ENCODE data around the gene OR4D9.
"Not testable (repeated sequence)": the region's sequence is repeated elsewhere in the genome, so short reads cannot be mapped to it uniquely, and the experiment has no call there.

The OR4D9 gene

DNA sequence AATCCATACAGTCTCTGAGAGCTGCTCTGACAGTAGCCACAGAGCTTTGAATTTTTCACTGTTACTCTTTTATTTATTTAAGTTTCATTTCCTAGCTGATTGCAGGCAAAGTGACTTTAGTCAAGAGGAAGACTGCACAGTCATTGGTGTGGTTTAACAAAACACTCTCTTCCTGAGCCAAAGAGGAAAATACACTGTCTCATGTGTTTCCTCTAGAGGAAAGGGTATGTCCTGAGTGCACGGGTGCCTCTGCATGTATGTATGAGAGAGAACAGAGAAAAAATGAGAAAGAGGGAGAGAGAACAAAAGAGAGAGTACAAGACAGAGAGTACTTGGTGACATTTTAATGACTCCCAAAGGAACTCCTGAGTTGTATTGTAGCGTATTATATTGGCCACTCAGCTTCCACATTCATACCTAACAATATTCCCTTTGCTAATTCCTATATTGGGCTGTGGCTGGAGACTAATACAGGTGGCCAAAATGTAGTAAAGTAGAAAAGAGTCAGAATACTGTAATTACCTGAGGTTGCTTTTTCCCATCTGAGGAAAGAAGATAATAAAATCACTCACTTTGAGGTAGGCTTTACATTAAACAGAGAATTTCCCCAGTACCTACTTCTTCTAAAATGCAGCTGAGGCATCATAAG lies at the start of gene OR4D9:
OR4D9 (plus strand) TSS at position 599 of the 649 bp plus-strand sequence. CDS start 3,374 bp downstream, outside the sequence.
- intact Hi-C loops (cut with DNase I), result no loop called here
- DNase-seq, result no peak

DNA sequence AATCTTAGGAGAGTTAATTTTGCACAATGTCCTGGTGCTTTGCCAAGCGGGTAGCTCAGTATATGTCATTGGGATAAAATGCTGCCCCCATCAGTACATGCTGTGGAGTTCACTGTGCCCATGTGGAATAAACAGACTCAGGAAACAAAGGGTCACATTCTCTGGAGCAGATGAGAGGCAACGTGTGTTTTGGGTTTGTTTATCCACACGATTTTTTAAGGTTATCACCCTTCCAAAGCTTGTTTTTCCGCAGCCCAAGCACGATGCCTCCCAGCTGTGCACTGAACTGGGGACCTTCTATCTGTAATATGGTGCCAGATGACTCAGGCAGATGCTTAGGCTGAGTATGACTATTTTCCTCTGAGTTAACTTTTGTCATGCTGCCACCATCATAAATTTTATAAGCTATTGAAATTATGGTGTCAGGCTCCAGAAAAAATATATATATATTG lies 48.1 kb upstream of the OR4D9 start:
- DNase-seq, result no peak
- intact Hi-C loops (cut with DNase I), result no loop called here

DNA sequence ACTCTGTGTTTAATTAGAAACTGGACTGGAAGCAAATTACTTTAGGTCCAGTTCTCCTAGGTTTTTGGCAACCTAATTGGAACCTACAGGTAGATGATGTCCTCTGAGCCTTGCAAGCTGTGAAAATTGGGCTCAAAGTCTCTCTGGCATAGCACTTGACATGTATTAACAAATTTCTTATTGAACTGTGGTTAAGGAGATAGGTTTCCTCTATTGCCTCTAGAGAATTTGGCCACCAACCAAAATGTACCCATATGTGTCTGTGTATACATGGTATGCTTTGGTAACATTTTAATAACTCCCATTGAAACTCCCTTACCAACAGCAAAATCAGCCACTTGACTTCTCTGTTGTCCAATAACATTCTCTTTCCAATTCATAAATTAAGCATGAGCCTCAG lies 38.3 kb upstream of the OR4D9 start, which contains the start of gene OR4D10:
OR4D10 (plus strand) TSS at position 301 of the 400 bp plus-strand sequence. CDS start 4,115 bp downstream, outside the sequence.
- intact Hi-C loops (cut with DNase I), result no loop called here
- DNase-seq, result no peak

DNA sequence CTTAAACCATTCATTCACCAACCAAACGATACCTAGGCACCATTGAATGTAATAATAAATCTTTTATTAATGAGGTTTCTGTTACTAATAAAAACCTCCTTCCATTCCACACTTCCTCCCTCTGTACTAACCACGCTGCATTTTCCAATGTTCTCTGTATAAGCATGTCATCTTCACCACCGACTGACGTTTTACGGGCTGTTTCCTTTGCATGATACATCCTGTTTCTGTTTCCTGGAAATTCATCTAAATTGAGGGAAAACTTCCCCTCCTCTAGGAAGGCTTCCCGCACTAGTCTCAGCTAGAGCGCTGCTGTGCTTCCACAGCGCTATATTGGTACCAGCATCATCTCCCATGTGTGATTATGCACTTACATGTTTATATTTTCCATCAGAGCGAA lies 36.2 kb upstream of the OR4D9 start:
- no peak for DNase-seq
- intact Hi-C loops (cut with DNase I), result no loop called here

DNA sequence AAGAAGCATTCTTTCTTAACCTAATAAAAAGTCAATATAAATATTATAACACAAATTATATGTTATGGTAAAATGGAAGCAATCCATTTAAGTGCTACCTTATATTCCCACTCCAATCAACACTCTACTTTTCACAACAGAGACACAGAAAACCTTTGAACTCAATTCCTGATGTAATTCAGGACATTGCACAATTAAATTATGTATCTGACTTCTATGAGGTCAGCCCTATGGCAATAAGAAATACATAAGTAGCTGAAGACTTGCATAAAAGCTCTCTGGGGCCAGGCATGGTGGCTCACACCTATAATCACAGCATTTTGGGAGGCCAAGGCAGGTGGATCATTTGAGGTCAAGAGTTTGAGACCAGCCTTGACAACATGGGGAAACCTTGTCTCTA lies 31.4 kb upstream of the OR4D9 start:
- intact Hi-C loops (cut with DNase I), result no loop called here
- no peak for DNase-seq

DNA sequence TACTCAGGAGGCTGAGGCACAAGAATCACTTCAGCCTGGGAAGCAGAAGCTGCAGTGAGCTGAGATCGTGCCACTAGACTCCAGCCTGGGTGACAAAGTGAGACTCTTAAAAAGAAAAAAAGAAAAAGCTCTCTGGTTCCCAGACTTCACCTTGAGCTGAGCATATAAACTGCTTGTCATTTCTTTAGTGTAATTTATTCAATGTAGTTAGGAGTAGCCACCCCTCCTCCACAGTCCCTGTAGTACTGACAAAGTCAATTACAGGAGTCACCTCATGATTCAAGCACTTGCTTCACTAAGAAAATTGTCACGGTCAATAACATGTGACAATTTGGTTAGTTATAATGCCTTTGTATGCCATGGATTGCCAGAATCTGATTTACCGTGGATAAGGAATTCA lies 31.0 kb upstream of the OR4D9 start:
- intact Hi-C loops (cut with DNase I), result no loop called here
- no peak for DNase-seq

DNA sequence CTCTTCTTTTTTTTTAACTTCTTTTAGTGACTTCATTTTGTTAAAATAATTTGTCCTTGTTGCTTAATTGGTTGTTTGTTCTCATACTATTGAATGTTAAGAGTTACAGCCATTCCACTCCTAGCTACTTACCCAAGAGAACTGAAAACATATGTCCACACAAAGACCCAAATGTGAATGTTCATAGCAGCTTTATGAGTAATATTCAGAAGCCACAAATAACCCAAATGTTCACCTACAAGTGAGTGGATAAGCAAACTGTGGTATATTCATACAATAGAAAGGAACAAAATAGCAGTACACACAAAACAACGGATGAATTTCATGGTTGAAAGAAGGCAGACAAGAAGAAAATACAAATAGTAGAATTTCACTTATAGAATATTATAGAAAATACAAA lies 9.4 kb upstream of the OR4D9 start:
- intact Hi-C loops (cut with DNase I), result no loop called here
- no peak for DNase-seq

DNA sequence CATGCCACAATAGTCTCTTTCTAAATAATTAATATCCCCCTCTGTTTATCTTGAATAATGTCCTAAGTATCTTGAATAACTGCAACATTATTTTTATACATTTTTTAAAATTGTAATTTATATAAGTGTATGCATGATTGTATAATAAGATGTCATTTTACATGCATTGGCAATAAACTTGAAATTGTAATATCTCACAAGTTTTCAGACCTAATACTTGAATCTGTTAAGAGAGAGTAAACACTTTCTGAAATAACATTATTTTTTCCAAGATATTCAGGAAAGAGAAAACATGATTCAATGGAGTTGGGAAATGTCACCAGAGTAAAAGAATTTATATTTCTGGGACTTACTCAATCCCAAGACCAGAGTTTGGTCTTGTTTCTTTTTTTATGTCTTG lies 8.1 kb upstream of the OR4D9 start, which contains the start of gene OR4D11:
OR4D11 (plus strand) TSS at position 301 of the 400 bp plus-strand sequence; CDS start at position 301, 0 bp downstream.
- intact Hi-C loops (cut with DNase I), result no loop called here
- DNase-seq, result no peak

DNA sequence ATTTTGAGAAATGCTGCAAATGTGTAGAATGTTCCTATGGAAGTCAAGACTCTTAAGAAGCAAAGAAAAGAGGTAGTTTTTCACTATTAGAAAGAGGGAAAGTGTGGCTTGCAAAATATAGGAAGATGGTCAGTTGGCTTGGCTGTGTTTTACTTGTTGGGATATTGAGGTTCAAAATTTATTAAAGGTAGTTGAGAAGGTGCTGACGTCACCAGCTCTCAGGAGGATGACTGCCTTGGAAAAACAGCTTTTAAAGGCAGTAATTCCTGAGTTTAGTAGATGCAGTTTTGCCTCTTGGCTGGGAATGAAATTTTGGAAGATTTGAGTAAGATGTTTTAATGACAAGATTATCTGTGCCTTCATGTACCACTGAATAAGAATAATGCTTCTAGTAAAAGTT lies 336 bp downstream of the OR4D9 start:
- no peak for DNase-seq
- intact Hi-C loops (cut with DNase I), result no loop called here

DNA sequence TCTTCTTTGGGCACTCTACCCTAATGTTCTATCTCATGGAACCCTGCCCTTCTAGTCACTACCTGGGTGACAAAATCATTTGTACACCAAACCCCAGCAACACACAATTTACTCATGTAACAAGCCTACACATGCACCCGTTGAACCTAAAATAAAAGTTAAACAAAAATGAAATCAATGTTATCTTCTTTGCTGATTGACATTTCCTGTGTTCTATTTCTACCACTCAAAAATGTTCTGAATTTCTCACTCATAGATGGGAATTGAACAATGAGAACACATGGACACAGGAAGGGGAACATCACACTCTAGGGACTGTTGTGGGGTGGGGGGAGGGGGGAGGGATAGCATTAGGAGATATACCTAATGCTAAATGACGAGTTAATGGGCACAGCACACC lies 8.8 kb downstream of the OR4D9 start:
- intact Hi-C loops (cut with DNase I); DNase-seq: not testable (repeated sequence)

DNA sequence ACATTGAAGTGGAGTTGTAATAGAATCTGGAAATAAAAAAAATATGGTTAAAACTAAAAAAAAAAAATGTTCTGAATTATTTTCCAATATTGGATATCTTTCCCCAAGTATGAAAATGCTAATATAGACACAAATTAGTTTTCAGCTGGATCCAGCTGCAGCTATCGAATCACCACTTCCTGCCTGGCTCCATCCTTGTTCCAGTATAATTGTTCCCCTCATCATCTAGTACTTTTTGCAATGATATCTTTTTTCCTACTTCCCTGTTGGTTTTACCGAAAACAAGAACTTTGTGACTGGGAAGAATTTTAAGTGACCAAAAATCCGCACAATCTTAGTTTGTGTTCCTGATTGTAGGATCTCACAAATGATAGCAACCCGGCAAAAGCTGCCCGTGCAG lies 9.4 kb downstream of the OR4D9 start:
- intact Hi-C loops (cut with DNase I), result no loop called here

DNA sequence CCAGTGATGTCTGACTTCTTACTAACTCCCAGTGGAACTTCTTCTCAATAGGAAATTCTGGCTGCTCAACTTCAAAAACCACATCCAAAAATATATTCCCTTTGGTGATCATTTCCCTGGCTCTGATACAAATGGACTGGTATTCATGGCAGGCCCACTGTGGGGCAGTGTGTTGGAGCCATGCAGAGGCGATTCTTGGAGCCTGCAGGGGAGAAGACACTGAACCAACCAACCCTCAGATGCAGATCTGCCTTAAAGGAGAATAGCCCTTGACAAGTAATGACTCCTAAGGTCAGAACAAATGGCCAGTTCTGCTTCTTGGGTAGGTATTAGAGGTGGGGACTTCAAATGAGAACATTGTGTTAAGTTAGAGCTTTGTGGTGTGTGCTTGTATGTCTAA lies 12.2 kb downstream of the OR4D9 start:
- DNase-seq, result no peak
- intact Hi-C loops (cut with DNase I), result no loop called here

More for the DNA sequence above, 9.4 kb downstream of the OR4D9 start:
- DNase-seq, result no peak

DNA sequence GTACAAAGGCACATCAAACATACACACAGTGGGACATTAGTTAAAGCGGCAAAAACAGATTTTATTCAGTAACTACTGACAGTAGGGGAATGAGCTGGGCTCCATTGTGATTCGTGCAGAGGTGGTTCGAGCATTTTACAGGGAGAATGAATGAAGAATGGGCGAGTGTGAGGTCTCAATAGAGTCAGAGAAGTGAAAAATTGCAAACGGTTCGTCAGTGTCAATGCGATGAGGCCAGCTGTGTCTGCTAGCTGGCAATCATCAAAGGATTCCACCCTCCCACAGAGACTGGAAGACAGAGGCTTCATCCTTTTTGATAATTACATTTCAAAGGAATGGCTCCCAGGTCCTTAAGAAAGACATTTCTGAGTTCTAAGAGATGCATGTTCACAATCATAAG lies 17.4 kb downstream of the OR4D9 start:
- intact Hi-C loops (cut with DNase I), result no loop called here
- DNase-seq, result no peak

DNA sequence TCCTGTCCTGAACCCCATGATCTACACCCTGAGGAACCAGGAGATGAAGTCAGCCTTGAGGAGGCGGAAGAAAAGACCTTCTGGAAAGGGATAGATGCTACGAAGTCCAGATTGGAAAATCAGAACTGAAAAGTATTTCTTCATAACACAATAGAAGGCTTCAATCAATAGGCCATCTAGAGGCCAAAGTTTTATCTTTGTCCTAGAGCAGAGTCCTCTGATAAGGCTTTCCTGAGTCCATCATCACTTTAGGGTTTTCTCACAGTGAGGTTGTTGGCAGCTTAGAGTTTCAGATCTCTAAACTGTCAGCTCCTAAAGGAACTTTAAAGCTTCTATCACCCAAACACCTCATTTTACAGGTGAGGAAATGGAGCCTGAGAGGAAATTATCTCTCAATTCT lies 21.3 kb downstream of the OR4D9 start:
- no peak for DNase-seq
- intact Hi-C loops (cut with DNase I), result no loop called here

DNA sequence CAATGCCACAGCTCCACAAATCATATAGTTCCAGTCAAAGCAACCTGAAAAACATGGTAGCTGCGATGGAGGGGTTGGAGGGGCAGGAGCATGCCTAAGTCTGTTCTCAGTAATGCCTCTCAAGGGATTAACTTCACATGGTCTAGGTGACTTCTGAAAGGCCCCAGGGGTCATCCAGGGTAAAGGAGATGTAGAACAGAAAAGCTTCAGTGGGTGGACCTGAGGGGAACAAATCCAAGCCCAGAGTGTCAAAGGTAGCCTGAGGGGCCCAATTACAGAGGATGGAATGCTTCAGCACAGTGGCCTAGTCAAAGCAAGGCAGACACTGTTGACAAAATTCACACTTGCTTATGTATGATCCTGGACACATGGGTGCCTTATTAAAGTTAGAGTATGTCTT lies 23.3 kb downstream of the OR4D9 start:
- intact Hi-C loops (cut with DNase I), result no loop called here

DNA sequence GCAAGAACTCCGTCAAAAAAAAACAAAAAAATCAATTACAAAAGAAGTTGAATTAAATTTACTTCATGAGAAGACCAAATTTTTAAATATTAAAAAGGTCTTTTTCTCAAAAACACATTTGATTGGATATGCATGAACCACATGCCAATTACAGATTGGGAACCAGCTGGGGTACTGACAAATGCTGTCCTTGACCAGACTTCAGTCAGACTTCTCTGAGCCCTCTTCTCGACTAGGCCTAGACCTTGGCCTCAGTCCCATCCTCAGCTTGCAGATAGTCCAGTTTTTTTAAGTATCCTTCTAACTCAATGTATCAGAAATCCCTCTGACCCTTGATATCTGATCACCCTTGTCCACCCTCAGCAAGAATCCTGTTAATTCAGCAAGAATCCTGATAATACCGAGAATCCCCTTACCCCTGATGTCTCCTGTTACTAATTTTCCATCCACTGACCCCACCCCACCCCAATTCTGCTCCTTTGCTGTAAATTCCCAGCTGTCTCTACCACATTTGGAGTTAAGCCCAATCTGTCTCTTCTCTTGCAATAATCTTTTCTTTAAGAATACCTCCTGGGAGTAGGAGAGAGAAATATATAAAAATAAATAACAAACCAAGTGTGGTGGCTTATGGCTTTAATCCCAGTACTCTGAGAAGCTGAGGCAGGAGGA lies 30.9 kb downstream of the OR4D9 start:
- intact Hi-C loops (cut with DNase I), result loop anchor here (10.0 kb wide), 1 partner anchor 263 kb away; no protein-coding TSS in a partner anchor
- DNase-seq, result peak in 1 of 42 donors; percentile 22

More for the DNA sequence above, 23.3 kb downstream of the OR4D9 start:
- DNase-seq, result no peak

DNA sequence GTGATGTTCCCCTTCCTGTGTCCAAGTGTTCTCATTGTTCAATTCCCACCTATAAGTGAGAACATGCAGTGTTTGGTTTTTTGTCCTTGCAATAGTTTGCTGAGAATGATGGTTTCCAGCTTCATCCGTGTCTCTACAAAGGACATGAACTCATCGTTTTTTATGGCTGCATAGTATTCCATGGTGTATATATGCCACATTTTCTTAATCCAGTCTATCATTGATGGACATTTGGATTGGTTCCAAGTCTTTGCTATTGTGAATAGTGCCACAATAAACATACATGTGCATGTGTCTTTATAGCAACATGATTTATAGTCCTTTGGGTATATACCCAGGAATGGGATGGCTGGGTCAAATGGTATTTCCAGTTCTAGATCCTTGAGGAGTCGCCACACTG lies 32.4 kb downstream of the OR4D9 start:
- intact Hi-C loops (cut with DNase I), result loop anchor here (10.0 kb wide), 1 partner anchor 261 kb away; no protein-coding TSS in a partner anchor
- not testable (repeated sequence) for DNase-seq

DNA sequence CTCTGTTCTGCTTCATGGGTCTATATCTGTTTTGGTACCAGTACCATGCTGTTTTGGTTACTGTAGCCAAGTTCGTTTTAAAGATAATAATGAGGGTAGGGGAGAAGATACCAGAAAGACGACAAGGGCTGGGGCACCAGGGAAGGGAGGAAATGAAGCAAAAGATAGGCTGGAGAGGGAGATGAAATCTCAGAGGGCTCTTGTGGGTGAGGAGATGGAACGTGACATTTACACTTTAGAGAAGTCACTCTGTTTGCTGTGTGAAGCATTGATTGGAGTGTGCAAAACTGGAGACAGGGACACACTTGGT lies 33.5 kb downstream of the OR4D9 start:
- intact Hi-C loops (cut with DNase I), result loop anchor here (10.0 kb wide), 1 partner anchor 260 kb away; no protein-coding TSS in a partner anchor
- DNase-seq, result no peak

DNA sequence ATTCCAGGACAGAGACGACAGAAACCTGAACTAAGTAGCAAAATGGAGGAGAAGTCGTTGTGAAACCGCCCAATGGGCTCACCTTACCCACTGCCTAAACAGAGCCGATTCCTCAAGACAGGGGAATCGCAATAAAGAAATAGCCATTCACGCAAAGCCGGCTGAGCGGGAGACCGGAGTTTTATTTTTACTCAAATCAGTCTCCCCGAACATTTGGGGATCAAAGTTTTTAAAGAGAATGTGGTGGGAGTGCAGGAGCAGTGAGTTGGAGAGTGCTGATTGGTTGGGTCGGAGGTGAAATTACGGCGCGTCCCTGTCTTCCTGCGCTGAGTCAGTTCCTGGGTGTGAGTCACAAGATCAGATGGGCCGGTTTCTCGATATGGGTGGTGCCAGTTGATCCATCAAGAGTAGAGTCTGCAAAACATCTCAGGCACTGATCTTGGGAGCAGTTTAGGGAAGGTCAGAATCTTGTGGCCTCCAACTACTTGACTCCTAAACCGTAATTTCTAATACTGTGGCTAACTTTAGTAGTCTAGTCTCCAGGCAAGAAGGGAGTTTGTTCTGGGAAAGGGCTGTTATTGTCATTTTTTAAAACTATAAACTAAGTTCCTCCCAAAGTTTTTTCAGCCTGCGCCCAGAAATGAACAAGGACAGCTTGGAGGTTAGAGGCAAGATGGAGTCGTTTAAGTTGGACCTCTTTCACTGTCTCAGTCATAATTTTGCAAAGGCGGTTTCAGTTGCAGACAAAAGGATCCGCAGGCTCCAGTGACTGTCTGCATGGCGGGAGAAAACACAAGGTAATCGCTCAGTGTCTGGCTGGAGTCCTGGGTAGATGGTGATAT lies 34.1 kb downstream of the OR4D9 start:
- peak in 1 of 42 donors; percentile 31 for DNase-seq
- intact Hi-C loops (cut with DNase I), result loop anchor here (10.0 kb wide), 1 partner anchor 259 kb away; no protein-coding TSS in a partner anchor

Measured in head of caudate nucleus (tissue), 42 donors.